ENCODE measurements around the gene URAD. TPM values are rescaled to one million over a fixed set of nuclear protein-coding genes. Genes with fewer than 3 reads are reported as not detected.
"Not testable (repeated sequence)": the region's sequence is repeated elsewhere in the genome, so short reads cannot be mapped to it uniquely, and the experiment has no call there.

URAD gene
- total RNA-seq, 1 donor from 2014 or later = not detected

DNA sequence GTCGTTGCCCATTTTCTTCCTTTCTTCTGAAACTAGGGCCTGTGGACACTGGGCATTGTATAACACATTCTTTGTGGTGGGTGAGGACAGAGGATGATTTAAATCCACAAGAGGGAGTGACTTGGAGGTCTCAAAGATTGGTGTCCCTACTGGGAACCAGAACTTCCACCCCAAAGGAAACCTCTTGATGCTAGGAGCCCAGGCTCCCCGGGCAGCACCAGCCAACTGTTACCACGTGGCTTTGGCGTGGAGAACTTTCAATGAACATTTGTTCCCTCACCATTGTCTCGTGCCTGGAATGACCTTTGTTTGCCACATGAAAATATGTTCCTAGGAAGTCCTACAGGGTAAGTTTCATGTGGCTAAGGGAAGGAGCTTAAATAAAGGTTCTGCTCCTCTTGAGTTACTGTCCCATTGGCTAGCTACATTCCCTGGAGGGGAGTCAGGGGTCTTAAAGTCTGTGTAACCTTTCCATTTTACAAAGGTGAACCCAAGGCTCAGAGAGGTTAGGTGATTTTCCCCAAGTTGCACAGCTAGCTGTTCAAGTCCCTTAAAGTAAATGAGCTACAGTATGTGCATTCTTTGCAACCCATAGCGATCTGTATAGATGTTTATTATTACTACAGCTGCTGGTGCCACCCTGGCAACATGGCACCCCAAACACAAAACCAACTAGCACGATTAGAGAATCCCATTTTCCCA is 14.4 kb downstream of the URAD start:
- intact Hi-C loops (cut with DNase I) = loop anchor here (10.0 kb wide), 1 partner anchor 609 kb away; no protein-coding TSS in a partner anchor
- DNase-seq (ENCODE audit: low spot score) (no peak), ATAC-seq (no peak)

DNA sequence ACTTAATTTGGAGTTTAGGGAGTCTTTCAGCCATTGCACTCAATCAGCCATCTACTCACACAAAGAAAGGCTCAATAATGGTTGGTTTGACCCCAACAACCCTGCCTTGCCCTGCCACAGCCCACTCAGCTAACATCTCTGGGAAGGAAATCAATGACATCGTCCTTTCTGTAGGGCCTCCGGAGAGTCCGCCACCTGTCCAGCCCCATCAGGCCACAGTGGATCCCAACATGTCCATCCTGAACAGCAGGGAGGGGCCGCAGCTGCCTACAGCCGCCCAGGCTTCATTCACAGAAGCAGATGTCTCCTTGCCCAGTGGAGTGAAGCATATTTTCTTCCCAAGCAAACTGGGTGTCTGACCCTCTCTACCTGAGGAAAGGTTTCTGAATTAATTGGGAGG is 15.2 kb downstream of the URAD start:
- intact Hi-C loops (cut with DNase I) = loop anchor here (10.0 kb wide), 1 partner anchor 608 kb away; no protein-coding TSS in a partner anchor
- ATAC-seq = no peak
- no peak for DNase-seq (ENCODE audit: low spot score)

DNA sequence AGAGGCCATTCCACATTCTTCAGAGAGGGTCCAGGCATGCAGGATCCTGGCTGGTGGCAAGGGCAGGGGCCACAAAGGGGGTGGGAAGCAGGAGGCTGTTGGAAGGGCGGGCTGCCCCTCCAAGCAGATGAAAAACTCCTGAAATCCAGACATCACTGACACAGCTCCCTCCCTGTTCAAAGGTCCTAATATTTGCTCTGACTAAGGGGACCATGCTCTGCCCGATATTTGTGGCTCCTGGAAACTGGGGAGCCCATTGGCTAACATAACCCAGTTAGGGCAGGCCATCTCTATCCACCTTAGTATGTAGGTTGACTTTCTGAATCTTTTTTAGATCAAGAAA is 16.0 kb downstream of the URAD start:
- no peak for ATAC-seq
- DNase-seq (ENCODE audit: low spot score) = no peak
- intact Hi-C loops (cut with DNase I) = loop anchor here (10.0 kb wide), 1 partner anchor 608 kb away; no protein-coding TSS in a partner anchor

DNA sequence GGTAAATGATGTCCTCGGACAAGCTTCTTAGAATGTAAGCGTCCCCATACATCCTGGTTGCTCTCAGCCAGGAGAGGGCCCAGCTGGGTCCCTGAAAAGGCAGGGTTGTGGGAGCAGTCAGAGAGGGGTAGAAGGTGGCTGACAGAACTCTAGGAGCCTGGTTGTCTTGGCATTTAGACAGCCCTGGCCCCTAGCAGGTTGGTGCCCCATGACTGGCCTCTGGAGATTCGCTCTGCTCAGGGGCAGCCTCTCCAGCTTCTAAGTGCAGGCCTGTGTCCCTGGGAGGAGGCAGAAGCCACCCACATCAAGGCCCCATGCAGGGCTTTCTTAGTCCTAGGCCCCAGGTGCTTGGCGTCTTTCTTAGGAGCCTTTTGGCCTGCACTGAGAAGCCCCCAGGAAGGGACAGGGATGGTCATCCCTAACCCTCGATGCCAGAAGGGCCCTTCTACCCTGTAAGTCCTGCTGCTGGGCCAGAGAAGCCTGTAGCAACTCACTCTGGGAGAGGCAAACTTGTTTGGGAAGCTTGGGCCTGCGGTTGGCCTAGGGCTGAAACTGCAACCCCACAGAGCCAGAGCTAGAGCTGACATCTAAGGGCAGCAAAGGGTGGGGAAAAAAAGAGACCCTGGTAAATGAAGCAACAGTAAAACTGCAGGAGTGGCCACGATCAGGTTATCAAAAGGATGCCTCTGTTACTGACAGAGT is 16.6 kb downstream of the URAD start:
- DNase-seq (ENCODE audit: low spot score) (no peak), ATAC-seq (no peak)
- intact Hi-C loops (cut with DNase I) = loop anchor here (10.0 kb wide), 1 partner anchor 607 kb away; no protein-coding TSS in a partner anchor

DNA sequence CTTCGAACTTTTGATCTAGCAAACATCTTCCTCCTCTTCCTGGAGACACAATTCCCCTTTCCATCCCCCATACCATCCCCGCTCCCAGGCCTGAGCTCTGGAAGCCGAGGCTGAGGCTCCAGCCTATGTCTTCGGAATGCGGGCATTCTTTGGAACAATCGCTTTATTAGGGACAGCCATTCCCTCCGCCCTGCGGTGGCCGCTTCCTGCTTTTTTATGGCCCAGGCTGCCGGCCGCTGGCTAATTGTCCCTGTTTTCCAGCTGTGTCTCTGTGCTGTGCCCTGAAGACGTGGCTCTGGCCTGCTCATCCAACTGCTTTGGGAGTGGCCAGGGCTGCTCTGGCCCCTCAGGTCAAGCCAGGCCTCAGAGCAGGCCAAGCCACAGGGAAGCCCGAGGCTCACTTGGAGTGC is 17.3 kb downstream of the URAD start:
- intact Hi-C loops (cut with DNase I) = loop anchor here (10.0 kb wide), 1 partner anchor 606 kb away; no protein-coding TSS in a partner anchor
- ATAC-seq = no peak

DNA sequence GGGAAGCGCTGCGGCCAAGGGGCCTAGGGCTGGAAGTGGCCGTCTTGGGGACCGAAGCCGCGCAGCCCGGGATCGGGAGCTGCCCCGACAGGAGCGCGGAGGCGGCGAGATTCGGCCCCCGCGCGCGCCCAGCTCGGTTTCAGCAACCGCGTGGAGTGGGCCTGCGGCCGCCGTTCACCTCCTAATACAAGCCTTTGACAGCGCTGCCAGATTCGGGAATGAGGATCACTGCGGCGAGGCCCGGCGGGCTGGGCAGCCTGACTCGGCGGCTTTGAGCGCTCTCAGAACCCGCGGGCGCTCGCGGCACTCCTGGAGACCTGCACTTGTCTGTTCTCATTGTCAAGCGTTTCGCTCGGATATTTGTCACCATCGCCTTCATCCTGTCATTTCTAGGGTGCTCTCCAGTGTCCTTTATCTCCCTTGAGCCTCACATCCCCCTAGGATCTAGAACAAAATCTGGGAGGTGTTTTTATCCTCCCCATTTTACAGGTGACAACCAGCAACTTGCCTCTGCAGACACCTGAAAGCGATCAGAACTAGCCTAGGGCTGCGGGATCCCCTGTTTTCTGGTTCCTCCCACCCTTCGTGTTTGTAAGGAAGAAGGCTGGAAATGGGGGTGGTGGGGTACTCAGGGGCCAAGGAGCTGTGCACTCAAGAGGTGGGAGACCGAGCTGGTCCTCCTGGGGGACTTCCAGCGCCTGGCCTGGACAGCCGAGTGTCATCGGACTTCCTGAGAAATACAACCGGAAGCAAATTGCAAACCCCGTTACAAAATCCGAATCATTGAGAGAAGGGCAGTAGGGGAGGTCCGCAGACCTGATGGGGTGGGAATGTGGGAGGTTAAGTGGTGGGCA is 17.9 kb downstream of the URAD start:
- DNase-seq (ENCODE audit: low spot score) (no peak), ATAC-seq (no peak)
- intact Hi-C loops (cut with DNase I) = loop anchor here (10.0 kb wide), 1 partner anchor 606 kb away; no protein-coding TSS in a partner anchor

More for the DNA sequence above, 17.3 kb downstream of the URAD start:
- DNase-seq (ENCODE audit: low spot score) = no peak

DNA sequence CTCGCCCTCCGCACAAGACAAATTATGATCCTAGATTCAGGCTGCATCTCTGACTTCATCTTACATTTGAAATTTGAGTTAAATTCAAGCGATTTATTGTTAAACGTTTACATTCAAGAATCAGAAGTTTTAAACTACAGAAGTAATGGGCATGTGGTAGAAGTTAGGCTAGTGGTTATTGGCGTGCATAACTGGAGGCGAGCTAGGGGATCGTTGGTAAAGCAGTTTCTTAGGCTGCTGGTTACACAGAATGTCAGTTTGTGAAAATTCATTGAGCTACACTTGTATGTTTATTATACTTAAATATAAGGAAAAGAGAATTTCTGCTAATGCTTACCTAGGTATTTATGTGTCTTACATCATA is 18.6 kb downstream of the URAD start:
- no peak for DNase-seq (ENCODE audit: low spot score)
- ATAC-seq = no peak
- intact Hi-C loops (cut with DNase I) = loop anchor here (10.0 kb wide), 1 partner anchor 605 kb away; no protein-coding TSS in a partner anchor

DNA sequence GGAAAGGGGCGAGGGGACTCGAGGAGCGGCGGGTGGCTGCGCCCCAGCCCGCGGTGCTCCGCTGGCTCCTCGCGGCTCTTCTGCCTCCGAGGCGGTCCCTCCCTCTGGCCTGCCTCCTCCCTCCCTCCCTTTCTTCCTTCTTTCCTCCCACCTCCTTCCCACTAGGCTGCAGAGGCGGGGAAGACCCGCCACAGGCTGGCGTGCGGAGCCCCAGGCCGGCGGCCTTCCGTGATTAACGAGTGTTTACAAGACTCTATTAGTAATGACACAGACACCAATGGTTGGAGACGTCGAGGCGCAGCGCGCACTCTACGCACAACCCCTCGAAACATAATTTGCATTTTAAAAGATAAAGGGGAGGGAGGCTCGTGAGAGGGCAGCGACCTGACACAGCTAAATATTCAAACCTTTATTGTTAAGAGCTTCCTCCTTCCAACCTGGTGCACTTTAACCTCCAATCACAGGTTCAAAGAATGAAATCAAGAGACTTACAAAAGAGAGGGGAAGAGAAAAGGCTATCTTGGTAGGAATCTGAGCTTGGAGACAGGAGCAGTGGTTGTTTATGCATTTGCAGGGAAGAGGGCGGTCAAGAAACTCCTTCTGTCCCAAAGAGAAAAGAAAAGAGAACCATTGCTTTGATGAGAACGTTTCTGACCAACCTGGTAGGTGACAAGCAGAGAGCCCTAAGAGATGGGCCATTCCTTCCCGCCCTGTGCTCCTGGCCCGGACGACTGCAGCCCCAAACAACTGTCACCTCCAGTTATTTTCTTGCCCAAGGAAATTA is 19.2 kb downstream of the URAD start, which contains the start of gene CDX2:
TSS of gene CDX2 (minus strand) at position 234 of the 784 bp plus-strand sequence. CDS start 309 bp downstream, outside the sequence.
- intact Hi-C loops (cut with DNase I) = no loop called here
- ATAC-seq (no peak), DNase-seq (ENCODE audit: low spot score) (no peak)

DNA sequence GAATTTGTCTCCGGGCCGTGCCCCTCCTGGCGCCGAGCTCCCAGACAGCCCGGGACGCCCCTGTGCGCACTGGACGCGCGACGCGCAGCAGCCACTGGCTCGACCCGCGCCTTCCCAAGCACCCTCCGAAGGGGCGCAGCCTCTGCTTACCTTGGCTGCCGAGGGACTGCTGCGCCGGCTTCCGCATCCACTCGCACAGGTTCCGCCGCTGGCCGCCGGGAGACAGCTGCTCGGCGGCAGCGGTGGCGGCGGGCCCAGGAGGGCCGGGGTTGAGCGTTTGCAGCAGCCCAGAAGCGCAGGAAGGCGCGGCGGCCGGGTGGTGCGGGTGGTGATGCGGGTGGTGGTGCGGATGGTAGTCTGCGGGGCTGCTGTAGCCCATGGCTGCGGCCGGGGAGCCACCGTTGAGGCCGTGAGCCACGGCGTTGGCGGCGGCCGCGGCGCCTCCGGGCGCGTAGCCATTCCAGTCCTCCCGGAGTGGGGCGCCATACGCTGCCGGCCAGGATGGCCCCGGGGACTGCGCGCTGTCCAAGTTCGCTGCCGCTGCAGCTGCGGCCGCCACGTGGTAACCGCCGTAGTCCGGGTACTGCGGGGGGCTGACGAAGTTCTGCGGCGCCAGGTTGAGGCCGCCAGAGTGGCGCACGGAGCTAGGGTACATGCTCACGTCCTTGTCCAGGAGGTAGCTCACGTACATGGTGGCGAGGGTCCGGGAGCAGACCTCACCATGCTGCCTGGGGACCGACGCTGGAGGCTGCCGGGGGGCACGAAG is 20.0 kb downstream of the URAD start:
- ATAC-seq = no peak
- intact Hi-C loops (cut with DNase I) = no loop called here
- DNase-seq (ENCODE audit: low spot score) = no peak

DNA sequence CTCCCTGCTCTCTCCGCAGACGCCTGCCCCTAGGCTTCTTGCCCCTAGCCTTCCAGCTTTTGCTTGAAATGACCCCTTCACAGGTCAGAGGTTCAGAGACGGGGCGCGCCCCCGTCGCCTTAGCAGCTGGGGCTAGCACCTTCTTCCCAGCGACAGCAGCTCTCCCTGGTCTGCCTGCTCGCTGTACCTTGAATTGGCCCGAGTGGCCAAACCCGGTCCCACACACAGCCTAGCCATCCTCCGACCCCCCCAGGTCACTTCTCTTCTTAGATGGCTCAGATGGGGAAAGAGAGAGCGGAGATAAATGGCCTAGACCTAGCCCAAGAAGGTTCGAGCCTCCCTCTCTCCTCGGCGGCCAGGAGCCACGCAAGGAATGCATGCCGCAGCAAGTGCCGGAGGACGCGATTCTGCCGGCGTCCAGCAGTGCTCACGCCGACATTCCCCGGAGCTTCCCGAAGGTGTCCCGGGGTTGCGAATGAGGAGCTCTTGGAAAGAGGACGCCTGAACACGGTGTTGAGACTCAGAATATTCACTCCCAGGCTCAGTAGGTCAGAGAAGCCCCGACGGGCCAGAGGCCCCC is 20.7 kb downstream of the URAD start:
- ATAC-seq = no peak
- intact Hi-C loops (cut with DNase I) = no loop called here
- no peak for DNase-seq (ENCODE audit: low spot score)

DNA sequence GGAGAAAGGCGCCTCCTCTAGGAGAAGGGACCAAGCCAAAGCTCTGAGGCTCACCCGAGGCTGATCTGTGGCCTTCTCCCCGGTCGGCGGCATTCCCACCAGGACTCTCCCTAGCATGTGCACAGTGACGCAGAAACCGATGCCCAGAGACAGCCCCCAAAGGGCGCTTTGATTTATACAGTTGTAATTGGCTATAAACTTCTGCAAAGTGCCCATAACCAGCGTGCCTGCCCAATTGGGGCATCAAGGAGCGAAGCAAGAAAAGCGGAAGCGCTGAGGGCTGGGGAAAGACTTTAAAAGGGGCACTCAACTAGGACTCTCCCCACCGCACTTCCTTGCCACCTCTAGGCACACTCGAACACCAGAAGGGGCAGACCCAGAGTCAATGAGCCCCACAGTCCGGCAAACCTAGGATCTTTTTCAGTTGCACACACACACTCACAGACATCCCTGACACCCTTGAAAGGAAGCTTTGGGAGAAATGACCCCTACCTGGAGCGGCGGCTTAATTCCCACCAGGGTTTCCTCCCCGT is 21.2 kb downstream of the URAD start:
- no peak for ATAC-seq
- no peak for DNase-seq (ENCODE audit: low spot score)
- intact Hi-C loops (cut with DNase I) = no loop called here

DNA sequence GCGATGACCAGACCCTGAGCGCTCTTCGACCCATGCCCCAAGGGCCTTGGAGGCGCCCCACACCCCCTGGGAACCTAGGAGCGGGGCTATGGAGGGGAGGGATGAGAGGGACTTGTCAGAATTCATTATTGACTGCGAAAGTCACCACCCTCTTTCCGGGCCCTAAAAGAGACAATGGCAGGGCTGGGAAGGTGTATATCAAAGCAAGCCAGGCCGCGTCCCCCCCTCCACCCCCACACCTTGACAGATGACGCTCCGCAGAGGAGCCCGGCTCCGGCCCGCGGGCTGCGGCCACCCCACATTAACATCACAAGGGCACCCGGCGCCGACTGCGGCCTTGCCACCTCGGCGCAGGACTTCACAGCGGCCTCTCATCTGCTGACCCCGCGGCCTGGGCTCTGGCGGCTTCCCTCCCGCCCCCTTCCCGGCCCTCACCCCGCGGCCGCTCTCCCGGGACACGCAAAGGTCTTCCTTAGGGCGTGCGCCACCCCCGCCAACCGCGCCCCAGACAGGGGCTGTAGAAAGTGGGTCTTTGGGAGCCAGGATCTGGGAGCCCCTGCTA is 21.8 kb downstream of the URAD start:
- DNase-seq (ENCODE audit: low spot score) (no peak), ATAC-seq (no peak)

DNA sequence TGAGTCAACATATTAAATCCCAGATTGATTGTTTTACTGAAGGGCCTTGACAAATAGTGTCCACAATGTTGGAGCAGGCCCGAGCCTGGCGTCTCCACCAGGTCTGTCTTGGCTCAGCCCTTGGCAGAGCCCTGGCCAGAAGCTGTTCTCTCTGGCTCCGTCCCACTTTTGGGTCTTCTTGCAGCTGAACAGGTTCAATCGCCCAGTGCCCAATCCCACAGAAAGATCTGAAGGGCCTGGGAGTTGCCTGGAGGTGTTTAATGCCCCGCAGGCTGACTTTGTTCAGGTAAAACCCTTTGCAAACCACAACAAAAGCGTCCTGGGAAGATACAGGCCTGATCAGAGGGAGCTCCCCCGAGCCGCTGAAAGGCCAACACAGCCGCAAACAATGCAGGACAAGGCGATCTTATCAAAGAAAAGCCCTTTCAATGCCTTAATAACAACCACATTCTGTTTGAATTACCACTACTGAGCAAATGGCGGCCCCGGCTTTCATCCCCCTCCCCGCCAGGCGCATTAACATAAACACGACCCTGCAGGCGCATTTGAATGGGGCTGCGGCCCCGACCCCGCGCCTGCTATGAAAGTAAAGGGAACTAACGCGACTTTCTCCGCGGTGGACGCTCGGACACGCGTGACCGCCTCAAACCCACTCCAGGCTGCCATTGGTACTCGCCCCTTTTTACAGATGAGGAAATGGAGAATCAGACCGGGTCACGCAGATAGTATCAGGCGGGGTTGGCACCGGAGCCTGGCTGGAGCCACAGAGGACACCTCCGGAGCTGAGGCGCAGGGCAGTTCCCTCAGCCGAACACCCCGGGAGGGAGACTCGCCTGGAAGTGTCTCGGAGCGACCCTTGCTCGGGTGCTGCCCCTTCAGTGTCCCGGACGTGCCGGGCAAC is 22.5 kb downstream of the URAD start:
- intact Hi-C loops (cut with DNase I) = no loop called here
- DNase-seq (ENCODE audit: low spot score) (no peak), ATAC-seq (no peak)

More for the DNA sequence above, 21.8 kb downstream of the URAD start:
- intact Hi-C loops (cut with DNase I) = no loop called here

DNA sequence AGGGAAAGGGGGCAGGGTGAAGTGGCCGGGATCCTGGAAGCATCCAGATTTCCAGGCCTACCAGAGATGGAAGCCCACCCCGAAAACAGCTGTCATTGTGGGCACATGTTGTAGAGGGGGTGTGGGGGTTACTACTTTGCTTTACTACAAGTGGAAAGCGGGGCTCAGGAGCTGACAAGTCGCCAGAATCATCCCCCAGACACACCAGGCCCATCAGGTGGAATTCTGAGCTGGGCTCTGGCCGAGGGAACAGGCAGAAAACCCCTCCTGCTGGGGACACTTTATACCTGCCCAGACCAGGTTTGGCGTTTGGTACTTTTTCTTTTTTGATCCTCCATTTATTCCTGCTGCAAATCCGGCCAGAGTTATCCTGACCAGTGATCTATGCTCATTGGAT is 23.2 kb downstream of the URAD start:
- intact Hi-C loops (cut with DNase I) = no loop called here
- DNase-seq (ENCODE audit: low spot score) (no peak), ATAC-seq (no peak)

DNA sequence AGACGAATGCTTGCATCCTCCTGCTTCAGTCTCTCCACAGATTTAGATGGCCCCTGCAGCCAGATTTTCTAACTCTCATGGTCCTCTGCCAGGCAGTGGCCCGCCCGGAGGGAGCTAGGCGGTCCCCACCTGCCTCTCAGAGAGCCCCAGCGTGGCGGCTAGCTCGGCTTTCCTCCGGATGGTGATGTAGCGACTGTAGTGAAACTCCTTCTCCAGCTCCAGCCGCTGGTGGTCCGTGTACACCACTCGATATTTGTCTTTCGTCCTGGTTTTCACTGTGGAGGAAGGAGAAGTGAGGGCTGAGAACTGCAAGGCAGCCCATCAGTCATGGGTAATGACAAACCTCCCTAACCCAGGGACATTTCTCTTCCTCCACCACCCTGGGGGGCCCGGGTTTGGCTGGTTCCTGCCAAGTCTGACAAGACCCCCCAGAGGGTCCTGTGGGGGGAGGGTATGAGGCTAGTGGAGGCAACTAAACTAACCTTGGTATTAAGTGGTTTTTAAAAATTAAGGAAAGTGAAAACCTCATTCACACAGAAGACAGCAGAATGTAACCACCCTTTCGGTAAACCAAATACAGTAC is 23.7 kb downstream of the URAD start:
- ATAC-seq (no peak), DNase-seq (ENCODE audit: low spot score) (no peak)
- intact Hi-C loops (cut with DNase I) = no loop called here

DNA sequence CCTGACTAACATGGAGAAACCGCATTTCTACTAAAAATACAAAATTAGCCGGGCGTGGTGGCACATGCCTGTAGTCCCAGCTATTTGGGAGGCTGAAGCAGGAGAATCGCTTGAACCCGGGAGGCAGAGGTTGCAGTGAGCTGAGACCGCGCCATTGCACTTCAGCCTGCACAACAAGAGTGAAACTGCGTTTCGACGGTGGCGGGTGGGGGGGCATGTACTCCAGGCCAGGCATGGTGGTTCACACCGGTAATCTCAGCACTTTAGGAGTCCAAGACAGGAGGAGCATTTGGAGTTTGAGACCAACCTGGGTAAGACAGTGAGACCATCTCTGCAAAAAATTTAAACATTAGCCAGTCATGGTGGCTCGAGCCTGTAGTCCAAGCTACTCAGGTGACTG is 24.3 kb downstream of the URAD start:
- intact Hi-C loops (cut with DNase I); ATAC-seq: not testable (repeated sequence)

More for the DNA sequence above, 24.3 kb downstream of the URAD start:
- DNase-seq (ENCODE audit: low spot score) = not testable (repeated sequence)
